ENCODE data around the gene SRCAP. TPM values are rescaled to one million over a fixed set of nuclear protein-coding genes. Genes with fewer than 3 reads are reported as not detected.

Gene SRCAP
- total RNA-seq, 1 donor from 2014 or later, result 91.6 TPM

DNA sequence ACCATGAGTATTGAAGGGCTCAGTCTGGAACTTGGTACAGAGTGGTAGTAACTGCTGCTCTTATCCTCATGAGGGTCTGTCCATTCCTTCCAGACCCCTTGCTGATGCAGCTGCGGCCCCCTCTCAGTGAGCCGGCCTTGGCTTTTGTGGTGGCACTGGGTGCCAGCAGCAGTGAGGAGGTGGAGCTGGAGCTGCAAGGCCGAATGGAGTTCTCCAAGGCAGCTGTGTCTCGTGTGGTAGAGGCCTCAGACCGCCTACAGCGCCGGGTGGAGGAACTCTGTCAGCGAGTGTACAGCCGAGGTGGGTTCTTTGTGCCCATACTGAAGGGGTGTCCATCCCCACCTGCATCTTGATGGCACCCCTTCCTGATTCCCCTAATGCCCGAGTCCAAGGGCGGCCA, 65.1 kb downstream of the SRCAP start:
- peaks cover 46% of the 10 kb centered on the region for H3K36me3 Mint-ChIP-seq (ENCODE audit: low read depth)
- DNase-seq, result no peak
- H3K4me3 Mint-ChIP-seq, result peak overlapping the region; percentile 97
- H3K27me3 Mint-ChIP-seq, result no peaks in the 10 kb centered on the region
- no peak overlapping the region for H3K27ac Mint-ChIP-seq
- H3K9me3 Mint-ChIP-seq, result no peaks in the 10 kb centered on the region
- H3K4me1 Mint-ChIP-seq, result peaks cover 23% of the 10 kb centered on the region
- intact Hi-C loops (cut with micrococcal nuclease), result loop anchor here (5.0 kb wide), 2 partner anchors 107 to 128 kb away; partner anchors contain the start of genes BCL7C and FBRS

DNA sequence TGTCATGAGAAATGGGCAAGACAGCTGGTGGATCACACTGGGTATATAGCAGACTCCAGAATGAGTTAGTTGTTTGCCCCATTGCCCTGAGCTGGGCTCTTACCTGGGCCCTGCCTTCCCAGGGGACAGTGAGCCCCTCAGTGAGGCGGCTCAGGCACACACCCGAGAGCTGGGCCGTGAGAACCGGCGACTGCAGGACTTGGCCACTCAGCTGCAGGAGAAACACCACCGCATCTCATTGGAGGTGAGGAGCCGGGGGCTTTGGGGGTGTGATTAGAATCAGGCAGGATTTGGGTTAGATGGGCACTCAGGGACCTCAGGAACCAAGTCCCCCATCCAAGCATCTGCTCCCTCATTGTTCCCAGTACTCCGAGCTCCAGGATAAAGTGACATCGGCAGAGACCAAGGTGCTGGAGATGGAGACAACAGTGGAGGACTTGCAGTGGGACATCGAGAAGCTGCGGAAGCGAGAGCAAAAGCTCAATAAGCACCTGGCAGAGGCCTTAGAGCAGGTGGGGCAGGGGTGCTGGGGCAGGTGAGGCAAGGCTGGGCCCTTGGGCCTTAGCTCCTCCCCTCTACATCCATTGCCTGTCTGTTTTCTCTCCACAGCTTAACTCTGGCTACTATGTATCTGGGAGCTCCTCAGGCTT, 66.0 kb downstream of the SRCAP start:
- no peak overlapping the region for H3K4me3 Mint-ChIP-seq
- no peaks in the 10 kb centered on the region for H3K9me3 Mint-ChIP-seq
- intact Hi-C loops (cut with micrococcal nuclease), result loop anchor here (5.0 kb wide), 2 partner anchors 108 to 127 kb away; partner anchors contain the start of genes BCL7C and FBRS
- DNase-seq, result no peak
- peaks cover 24% of the 10 kb centered on the region for H3K4me1 Mint-ChIP-seq
- no peak overlapping the region for H3K27ac Mint-ChIP-seq
- H3K27me3 Mint-ChIP-seq, result no peaks in the 10 kb centered on the region
- peaks cover 50% of the 10 kb centered on the region for H3K36me3 Mint-ChIP-seq (ENCODE audit: low read depth)

DNA sequence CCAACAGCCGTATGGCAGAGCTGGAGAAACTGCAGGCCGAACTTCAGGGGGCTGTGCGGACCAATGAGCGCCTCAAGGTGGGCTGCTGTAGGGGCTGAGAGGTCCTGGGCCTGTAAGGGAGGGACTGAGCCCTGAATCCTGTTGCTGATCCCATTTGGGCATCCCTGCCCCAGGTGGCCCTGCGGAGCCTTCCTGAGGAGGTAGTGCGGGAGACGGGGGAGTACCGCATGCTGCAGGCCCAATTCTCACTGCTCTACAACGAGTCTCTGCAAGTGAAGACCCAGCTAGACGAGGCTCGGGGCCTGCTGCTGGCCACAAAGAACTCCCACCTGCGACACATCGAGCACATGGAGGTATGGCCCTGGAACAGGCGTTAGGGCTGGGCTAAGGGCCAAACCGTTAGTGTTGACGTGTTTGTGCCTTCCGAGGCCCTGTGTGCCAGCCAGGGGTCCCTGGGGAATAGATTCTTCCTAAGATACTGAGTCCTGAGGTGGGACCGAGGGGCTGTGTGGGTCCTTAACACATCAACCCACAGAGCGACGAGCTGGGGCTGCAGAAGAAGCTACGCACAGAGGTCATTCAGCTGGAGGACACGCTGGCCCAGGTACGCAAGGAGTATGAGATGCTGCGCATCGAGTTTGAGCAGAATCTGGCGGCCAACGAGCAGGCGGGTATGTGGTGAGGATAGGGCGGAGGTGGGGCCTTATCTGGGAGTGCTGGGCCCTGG, 67.4 kb downstream of the SRCAP start:
- Mint-ChIP-seq H3K4me1 (peaks cover 14% of the 10 kb centered on the region), H3K27me3 (no peaks in the 10 kb centered on the region), H3K9me3 (no peaks in the 10 kb centered on the region), H3K27ac (no peak overlapping the region), H3K36me3 (ENCODE audit: low read depth) (peaks cover 59% of the 10 kb centered on the region), H3K4me3 (no peak overlapping the region)
- no peak for DNase-seq
- intact Hi-C loops (cut with micrococcal nuclease), result no loop called here

DNA sequence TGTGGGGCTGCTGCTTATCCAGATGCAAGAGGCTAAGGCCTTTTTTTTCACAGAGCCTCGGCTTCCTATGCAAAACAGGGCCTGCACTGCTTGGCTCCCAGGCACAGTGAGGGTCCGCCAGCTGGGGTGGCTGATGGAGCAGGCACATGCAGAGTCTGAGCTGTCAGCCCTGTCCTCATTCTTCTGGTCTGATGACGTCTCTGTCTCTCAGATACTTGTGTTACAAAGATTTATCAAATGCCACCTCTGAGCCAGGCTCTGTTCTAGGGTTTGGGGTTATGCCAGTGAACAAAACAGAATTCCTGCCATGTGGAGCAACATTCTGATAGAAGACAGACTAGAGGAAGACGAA, 67.9 kb downstream of the SRCAP start:
- no peak overlapping the region for H3K4me3 Mint-ChIP-seq
- DNase-seq, result no peak
- no peaks in the 10 kb centered on the region for H3K9me3 Mint-ChIP-seq
- H3K4me1 Mint-ChIP-seq, result peaks cover 14% of the 10 kb centered on the region
- intact Hi-C loops (cut with micrococcal nuclease), result no loop called here
- peaks cover 62% of the 10 kb centered on the region for H3K36me3 Mint-ChIP-seq (ENCODE audit: low read depth)
- no peaks in the 10 kb centered on the region for H3K27me3 Mint-ChIP-seq
- H3K27ac Mint-ChIP-seq, result no peak overlapping the region

DNA sequence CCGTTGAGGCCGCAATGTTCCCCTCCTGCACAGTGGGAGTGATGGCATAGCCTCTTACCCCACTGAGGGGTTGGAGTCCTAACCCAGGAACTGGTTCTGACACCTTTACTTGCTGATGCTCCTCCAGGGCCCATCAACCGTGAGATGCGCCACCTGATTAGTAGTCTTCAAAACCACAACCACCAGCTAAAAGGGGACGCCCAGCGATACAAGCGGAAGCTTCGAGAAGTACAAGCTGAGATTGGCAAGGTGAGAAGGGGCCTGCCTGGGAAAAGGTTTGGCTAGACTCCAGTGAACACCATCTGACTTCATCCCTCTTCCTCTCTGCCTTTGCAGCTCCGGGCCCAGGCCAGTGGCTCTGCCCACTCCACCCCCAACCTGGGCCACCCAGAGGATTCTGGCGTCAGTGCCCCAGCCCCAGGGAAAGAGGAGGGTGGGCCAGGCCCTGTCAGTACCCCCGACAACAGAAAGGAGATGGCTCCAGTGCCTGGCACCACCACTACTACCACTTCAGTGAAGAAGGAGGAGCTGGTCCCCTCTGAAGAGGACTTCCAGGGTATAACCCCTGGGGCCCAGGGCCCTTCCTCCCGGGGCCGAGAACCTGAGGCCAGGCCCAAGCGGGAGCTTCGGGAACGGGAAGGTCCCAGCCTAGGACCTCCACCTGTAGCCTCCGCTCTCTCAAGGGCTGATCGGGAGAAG, 68.9 kb downstream of the SRCAP start:
- no peak overlapping the region for H3K27ac Mint-ChIP-seq
- DNase-seq, result no peak
- intact Hi-C loops (cut with micrococcal nuclease), result no loop called here
- H3K4me1 Mint-ChIP-seq, result peaks cover 12% of the 10 kb centered on the region
- H3K4me3 Mint-ChIP-seq, result no peak overlapping the region
- H3K9me3 Mint-ChIP-seq, result no peaks in the 10 kb centered on the region
- H3K36me3 Mint-ChIP-seq (ENCODE audit: low read depth), result peaks cover 66% of the 10 kb centered on the region
- no peaks in the 10 kb centered on the region for H3K27me3 Mint-ChIP-seq

DNA sequence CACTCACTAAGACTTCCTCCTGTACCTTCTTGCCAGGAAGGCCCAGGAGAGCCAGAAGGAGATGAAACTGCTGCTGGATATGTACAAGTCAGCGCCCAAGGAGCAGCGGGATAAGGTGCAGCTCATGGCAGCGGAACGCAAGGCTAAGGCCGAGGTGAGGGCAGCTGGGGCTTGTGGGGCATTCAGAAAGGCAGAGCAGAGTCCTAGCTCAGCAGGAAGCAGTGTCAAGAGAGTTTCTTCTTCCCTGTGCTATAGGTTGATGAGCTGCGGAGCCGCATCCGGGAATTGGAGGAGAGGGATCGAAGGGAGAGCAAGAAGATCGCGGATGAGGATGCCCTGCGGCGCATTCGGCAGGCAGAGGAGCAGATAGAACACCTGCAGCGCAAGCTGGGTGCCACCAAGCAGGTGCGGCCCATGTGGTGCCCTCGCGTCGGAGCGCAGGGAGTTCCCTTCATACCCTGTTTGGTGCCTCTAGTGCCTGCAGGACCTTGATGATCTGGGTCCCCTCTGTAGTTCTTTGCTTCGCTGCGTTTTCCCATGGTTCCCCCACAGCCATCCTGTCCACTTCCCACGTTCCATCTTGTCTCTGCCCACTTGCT, 69.7 kb downstream of the SRCAP start:
- intact Hi-C loops (cut with micrococcal nuclease), result no loop called here
- Mint-ChIP-seq H3K9me3 (no peaks in the 10 kb centered on the region), H3K36me3 (ENCODE audit: low read depth) (peaks cover 69% of the 10 kb centered on the region), H3K27me3 (no peaks in the 10 kb centered on the region), H3K27ac (no peak overlapping the region), H3K4me3 (no peak overlapping the region), H3K4me1 (peaks cover 11% of the 10 kb centered on the region)
- DNase-seq, result no peak

DNA sequence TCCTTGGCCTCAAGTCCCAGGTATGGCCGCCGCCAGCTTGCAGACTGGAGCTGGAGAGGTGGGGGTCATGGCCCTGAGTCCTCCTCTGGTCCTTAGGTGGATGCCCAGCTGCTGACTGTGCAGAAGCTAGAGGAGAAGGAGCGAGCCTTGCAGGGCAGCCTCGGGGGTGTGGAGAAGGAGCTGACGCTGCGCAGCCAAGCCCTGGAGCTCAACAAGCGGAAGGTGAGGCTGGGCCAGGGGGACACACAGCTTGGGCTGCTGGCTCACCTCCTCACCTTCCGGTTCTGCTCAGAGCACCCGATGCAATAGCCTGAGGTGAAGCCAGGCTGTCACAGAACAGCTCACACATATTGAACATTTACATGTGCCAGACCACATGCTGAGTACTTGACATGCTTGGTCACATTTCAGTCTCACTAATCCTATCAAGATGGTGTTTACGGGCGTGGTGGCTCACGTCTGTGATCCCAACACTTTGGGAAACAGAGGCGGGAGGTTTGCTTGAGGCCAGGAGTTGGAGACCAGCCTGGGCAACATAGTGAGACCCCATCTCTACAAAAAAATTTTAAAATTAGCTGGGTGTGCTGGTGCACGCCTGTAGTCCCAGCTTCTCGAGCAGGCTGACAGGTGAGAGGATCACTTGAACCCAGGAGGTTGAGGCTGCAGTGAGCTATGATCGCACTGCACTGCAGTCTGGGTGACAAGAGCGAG, 70.6 kb downstream of the SRCAP start:
- H3K36me3 Mint-ChIP-seq (ENCODE audit: low read depth), result peaks cover 62% of the 10 kb centered on the region
- H3K27me3 Mint-ChIP-seq, result no peaks in the 10 kb centered on the region

DNA sequence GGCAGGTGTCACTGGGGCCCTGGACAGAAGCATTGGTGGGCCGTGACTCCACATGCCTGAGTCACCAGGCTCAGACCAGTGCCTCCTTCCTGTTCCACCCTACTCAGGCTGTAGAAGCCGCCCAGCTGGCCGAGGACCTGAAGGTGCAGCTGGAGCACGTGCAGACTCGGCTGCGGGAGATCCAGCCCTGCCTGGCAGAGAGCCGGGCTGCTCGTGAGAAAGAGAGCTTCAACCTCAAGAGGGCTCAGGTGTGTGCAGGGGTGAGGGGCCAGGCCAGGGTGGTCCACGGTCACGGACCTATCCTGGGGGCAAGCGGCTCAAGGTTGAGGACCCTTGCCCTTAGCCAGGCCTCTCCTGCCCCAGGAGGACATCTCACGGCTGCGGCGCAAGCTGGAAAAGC, 72.8 kb downstream of the SRCAP start:
- H3K4me1 Mint-ChIP-seq, result peaks cover 18% of the 10 kb centered on the region
- no peak overlapping the region for H3K4me3 Mint-ChIP-seq
- H3K27ac Mint-ChIP-seq, result no peak overlapping the region
- no peaks in the 10 kb centered on the region for H3K27me3 Mint-ChIP-seq
- H3K36me3 Mint-ChIP-seq (ENCODE audit: low read depth), result peaks cover 46% of the 10 kb centered on the region
- H3K9me3 Mint-ChIP-seq, result no peaks in the 10 kb centered on the region
- intact Hi-C loops (cut with micrococcal nuclease), result no loop called here
- DNase-seq, result no peak

More for the DNA sequence above, 70.6 kb downstream of the SRCAP start:
- peaks cover 9% of the 10 kb centered on the region for H3K4me1 Mint-ChIP-seq
- H3K27ac Mint-ChIP-seq, result no peak overlapping the region
- no peaks in the 10 kb centered on the region for H3K9me3 Mint-ChIP-seq
- no peak for DNase-seq
- intact Hi-C loops (cut with micrococcal nuclease), result no loop called here
- no peak overlapping the region for H3K4me3 Mint-ChIP-seq

DNA sequence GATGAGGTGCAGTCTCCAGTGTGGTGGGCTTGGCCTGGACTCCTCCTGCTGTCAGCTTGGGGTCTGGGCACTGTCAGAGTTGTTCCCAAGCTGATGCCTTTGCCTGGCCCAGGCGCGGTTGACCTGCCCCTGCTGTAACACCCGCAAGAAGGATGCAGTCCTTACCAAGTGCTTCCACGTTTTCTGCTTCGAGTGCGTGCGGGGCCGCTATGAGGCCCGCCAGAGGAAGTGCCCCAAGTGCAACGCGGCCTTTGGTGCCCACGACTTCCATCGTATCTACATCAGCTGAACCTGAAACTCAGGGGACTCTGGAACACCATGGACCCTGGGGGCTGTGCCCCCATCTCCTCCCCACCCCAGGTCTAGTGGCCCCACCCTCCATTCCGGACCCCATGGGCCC, 74.9 kb downstream of the SRCAP start:
- Mint-ChIP-seq H3K27ac (no peak overlapping the region), H3K9me3 (no peaks in the 10 kb centered on the region), H3K4me3 (no peak overlapping the region), H3K4me1 (peaks cover 23% of the 10 kb centered on the region), H3K27me3 (no peaks in the 10 kb centered on the region), H3K36me3 (ENCODE audit: low read depth) (peaks cover 38% of the 10 kb centered on the region)
- no peak for DNase-seq
- intact Hi-C loops (cut with micrococcal nuclease), result loop anchor here (2.0 kb wide), 1 partner anchor 149 kb away; the partner anchor contains the start of gene FBXL19

DNA sequence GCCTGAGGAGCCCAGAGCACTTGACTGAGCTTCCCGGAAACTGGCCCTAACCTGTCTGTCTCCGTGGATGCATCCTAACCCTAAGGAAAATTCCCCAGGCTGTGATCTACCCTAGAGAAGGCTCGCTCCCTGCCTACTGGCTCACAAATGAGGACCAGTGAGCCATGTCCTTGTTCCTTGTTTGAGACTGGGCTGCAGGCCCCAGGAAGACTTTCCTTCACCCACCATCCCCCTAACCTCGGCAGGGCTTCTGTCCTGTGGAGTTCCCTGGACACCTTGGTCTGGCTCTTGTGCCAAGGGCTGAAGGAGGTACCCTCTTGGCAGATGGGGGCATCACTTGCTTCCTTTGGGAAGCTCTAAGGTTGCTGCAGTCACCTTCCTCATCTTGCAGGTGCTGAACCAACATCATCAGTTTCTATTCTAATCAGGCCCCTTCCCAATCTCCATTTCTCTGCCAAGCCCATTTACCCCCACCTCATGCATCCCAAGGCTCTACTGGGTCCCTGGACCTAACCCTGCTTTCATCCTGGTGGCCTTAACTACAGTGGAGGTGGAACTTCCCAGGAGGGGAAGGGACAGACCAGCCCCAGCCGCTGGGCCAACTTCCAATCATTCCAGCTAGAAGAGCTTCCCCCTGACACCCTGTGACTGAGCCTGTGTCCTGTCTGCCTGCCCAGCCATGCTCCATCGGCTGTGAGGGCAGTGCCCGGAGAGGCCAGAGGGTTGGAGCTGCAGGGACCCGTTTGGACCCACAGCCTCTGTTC, 75.6 kb downstream of the SRCAP start:
- H3K9me3 Mint-ChIP-seq, result no peaks in the 10 kb centered on the region
- H3K27ac Mint-ChIP-seq, result peak overlapping the region; percentile 95
- intact Hi-C loops (cut with micrococcal nuclease), result loop anchor here (1.0 to 5.0 kb wide), 3 partner anchors 12 to 148 kb away; partner anchors contain the start of genes CFAP119, FBXL19 and RNF40
- DNase-seq, result peak; percentile 65
- H3K27me3 Mint-ChIP-seq, result no peaks in the 10 kb centered on the region
- H3K4me1 Mint-ChIP-seq, result peaks cover 22% of the 10 kb centered on the region
- peak overlapping the region; percentile 91 for H3K4me3 Mint-ChIP-seq
- H3K36me3 Mint-ChIP-seq (ENCODE audit: low read depth), result peaks cover 33% of the 10 kb centered on the region

DNA sequence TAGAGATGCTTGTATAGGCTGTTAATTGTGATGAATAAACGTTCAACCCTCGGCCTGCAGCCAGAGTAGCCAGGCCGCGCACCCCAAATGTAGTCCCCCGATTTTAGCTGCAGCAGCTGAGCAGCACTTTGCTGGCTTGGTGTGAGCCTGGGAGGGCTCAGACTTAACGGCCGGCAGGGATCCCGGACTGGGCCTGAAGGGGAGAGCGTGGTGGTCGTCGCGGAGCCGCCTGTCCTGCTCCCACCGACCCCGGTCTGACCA, 76.1 kb downstream of the SRCAP start:
- H3K4me1 Mint-ChIP-seq, result peaks cover 22% of the 10 kb centered on the region
- peaks cover 31% of the 10 kb centered on the region for H3K36me3 Mint-ChIP-seq (ENCODE audit: low read depth)
- peak overlapping the region; percentile 91 for H3K4me3 Mint-ChIP-seq
- H3K27ac Mint-ChIP-seq, result peak overlapping the region; percentile 95
- DNase-seq, result no peak
- no peaks in the 10 kb centered on the region for H3K27me3 Mint-ChIP-seq
- intact Hi-C loops (cut with micrococcal nuclease), result loop anchor here (1.0 to 5.0 kb wide), 3 partner anchors 13 to 148 kb away; partner anchors contain the start of genes CFAP119, FBXL19 and RNF40
- H3K9me3 Mint-ChIP-seq, result no peaks in the 10 kb centered on the region

DNA sequence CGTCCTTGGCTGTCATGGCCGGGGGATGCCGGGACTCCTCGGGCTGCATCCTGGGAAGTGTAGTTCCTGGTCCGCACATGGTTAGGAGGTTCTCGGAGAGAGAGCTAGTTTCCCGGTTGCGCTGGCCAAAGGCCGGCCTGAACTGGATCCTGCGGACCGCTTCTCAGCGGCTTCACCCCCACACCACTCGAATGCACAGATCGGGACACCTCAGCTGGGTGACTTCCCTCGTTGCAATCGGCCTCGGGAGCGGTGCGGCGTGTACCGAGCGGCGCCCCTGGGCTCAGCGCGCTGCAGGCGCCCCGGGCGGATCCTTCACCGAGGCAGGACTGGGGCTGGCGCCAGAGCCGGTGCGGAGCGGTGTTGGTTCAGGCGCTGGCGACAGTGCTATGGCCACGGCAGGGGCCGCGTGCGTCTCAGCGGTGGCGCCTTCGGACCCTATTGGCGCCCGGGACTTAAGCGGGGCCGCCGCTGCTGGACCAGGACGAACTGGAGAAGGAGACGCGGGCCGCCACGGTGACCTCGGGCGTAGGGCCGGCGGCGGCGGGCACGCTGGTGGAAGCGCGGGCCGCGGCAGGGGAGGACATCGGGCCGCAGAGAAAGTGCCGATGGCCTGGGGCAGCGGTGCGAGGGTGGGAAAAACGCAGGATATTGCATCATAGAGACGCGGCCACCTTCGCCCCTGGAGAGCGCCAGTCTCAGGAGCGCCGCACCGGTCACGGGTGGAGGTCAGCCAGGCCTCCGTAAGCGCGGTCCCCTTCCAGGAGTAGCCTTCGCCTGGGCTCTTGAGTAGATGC, 76.6 kb downstream of the SRCAP start:
- peaks cover 22% of the 10 kb centered on the region for H3K4me1 Mint-ChIP-seq
- peaks cover 27% of the 10 kb centered on the region for H3K36me3 Mint-ChIP-seq (ENCODE audit: low read depth)
- peak overlapping the region; percentile 91 for H3K4me3 Mint-ChIP-seq
- H3K27me3 Mint-ChIP-seq, result no peaks in the 10 kb centered on the region
- intact Hi-C loops (cut with micrococcal nuclease), result loop anchor here (1.0 to 5.0 kb wide), 3 partner anchors 13 to 147 kb away; partner anchors contain the start of genes CFAP119, FBXL19 and RNF40
- H3K27ac Mint-ChIP-seq, result peak overlapping the region; percentile 95
- H3K9me3 Mint-ChIP-seq, result no peaks in the 10 kb centered on the region
- peak; percentile 90 for DNase-seq

Data from activated CD4-positive, alpha-beta T cell treated with anti-CD3 and anti-CD28 coated beads, Interleukin-2, amount 10 ng/mL, durations not matched to agents 24 days and 14 days (primary cell).